Liver (tissue), 9 donors: ENCODE results near the gene SARDH. TPM values are rescaled to one million over a fixed set of nuclear protein-coding genes. Genes with fewer than 3 reads are reported as not detected.

Experiments
- DNase-seq: peaks from one replicate; pipeline ENCODE4 v3.0.0-alpha.2; 2017; ENCODE audit warnings: low spot score
- H3K27ac ChIP-seq, 2 donors: one replicate each; pipeline ENCODE4 v1.7.0; 2013; ENCODE audit warnings: inconsistent platforms in 2 of 2, low read length in 2 of 2, control low read depth in 1 of 2, low read depth in 1 of 2, mild to moderate bottlenecking in 1 of 2
- H3K27me3 ChIP-seq, 4 donors: one replicate each; pipeline versions ENCODE4 v1.6.1 to v1.7.0; 2013; ENCODE audit warnings: low read length in 3 of 4, inconsistent platforms in 1 of 4, mild to moderate bottlenecking in 1 of 4, moderate library complexity in 1 of 4; ENCODE audit not compliant: control insufficient read depth in 4 of 4, insufficient read depth in 4 of 4
- H3K36me3 ChIP-seq, 4 donors: one replicate each; pipeline versions ENCODE4 v1.6.1 to v1.7.0; 2013; ENCODE audit warnings: low read length in 3 of 4, mild to moderate bottlenecking in 3 of 4, low read depth in 1 of 4, moderate library complexity in 1 of 4; ENCODE audit not compliant: control insufficient read depth in 4 of 4, insufficient read depth in 3 of 4
- H3K4me1 ChIP-seq, 4 donors: one replicate each; pipeline versions ENCODE4 v1.6.1 to v1.7.0; 2013; ENCODE audit warnings: low read length in 3 of 4, mild to moderate bottlenecking in 3 of 4, moderate library complexity in 1 of 4; ENCODE audit not compliant: control insufficient read depth in 4 of 4, insufficient read depth in 4 of 4
- H3K4me3 ChIP-seq, 3 donors: one replicate each; pipeline versions ENCODE4 v1.6.1 to v1.7.0; 2013; ENCODE audit warnings: low read length in 3 of 3, control low read depth in 1 of 3, low read depth in 1 of 3, mild to moderate bottlenecking in 1 of 3
- H3K9ac ChIP-seq, 2 donors: one replicate each; pipeline ENCODE4 v1.7.0; 2013; ENCODE audit warnings: low read length in 2 of 2, mild to moderate bottlenecking in 2 of 2, moderate library complexity in 2 of 2, control low read depth in 1 of 2, low read depth in 1 of 2
- H3K9me3 ChIP-seq, 4 donors: one replicate each; pipeline versions ENCODE4 v1.6.1 to v1.7.0; 2013; ENCODE audit warnings: low read length in 3 of 4; ENCODE audit not compliant: control insufficient read depth in 4 of 4
- FOXA2 ChIP-seq: IDR thresholded peaks from 2 replicates; pipeline ENCODE4 v1.6.1; 2016; ENCODE audit warnings: antibody characterized with exemption
- GABPA ChIP-seq, 2 donors: IDR thresholded peaks in 1 of 2; conservative IDR thresholded peaks in 1 of 2; 2 replicates each; pipeline ENCODE4 v1.6.1; 2016; ENCODE audit warnings: antibody characterized with exemption in 2 of 2, mild to moderate bottlenecking in 1 of 2, moderate library complexity in 1 of 2
- HNF4A ChIP-seq, 2 donors: conservative IDR thresholded peaks; 2 replicates each; pipeline ENCODE4 v1.6.1; 2016; ENCODE audit warnings: antibody characterized with exemption in 2 of 2, mild to moderate bottlenecking in 2 of 2
- HNF4G ChIP-seq: IDR thresholded peaks from 2 replicates; pipeline ENCODE4 v1.6.1; 2016; ENCODE audit warnings: antibody characterized with exemption
- NR2F2 ChIP-seq: IDR thresholded peaks from 2 replicates; pipeline ENCODE4 v1.6.1; 2016; ENCODE audit warnings: antibody characterized with exemption
- RAD21 ChIP-seq, 2 donors: IDR thresholded peaks; 2 replicates each; pipeline ENCODE4 v1.6.1; 2016; ENCODE audit warnings: antibody characterized with exemption in 2 of 2, mild to moderate bottlenecking in 2 of 2
- SP1 ChIP-seq: IDR thresholded peaks from 2 replicates; pipeline ENCODE4 v1.6.1; 2018; ENCODE audit warnings: antibody characterized with exemption, mild to moderate bottlenecking
- WGBS: extraction: QIAGEN DNeasy Blood & Tissue Kit; methylation state at CpG from one replicate; pipeline ENCODE4 v1.1.7; 2013; 5-methylcytosine and 5-hydroxymethylcytosine counted together
- polyA plus RNA-seq, 2 donors: library from polyadenylated mRNA; stranded (reverse) in 1 of 2; unstranded in 1 of 2; fragments of 200-250 nt in 1 of 2; fragments of >200 nt in 1 of 2; fragmentation: Nextera tagmentation in 1 of 2; extraction: Ambion mirVana in 1 of 2; gene quantifications; one replicate each; pipeline versions ENCODE4 v1.2.1 to v1.2.3, GENCODE V29; 2013 to 2015
- total RNA-seq, 2 donors: library from RNA; depleted of rRNA; stranded (reverse); fragments of >200 nt; gene quantifications; one replicate each; pipeline ENCODE4 v1.2.3, GENCODE V29; 2014
- TF ChIP-seq, protein P1 (sequence below): IDR thresholded peaks from 2 replicates; pipeline ENCODE4 v1.6.1; 2016; ENCODE audit warnings: antibody characterized with exemption
- TF ChIP-seq, protein P2 (sequence below): IDR thresholded peaks from 2 replicates; pipeline ENCODE4 v1.6.1; 2016; ENCODE audit warnings: antibody characterized with exemption, mild to moderate bottlenecking
- donor health status: healthy.
- donor health status: healthy.
- donor health status: healthy.
- donor health status: healthy.
- donor health status: healthy.

Gene SARDH
- total and polyA plus RNA-seq, 4 donors: 53.7 to 291 (median 63.4) TPM

DNA sequence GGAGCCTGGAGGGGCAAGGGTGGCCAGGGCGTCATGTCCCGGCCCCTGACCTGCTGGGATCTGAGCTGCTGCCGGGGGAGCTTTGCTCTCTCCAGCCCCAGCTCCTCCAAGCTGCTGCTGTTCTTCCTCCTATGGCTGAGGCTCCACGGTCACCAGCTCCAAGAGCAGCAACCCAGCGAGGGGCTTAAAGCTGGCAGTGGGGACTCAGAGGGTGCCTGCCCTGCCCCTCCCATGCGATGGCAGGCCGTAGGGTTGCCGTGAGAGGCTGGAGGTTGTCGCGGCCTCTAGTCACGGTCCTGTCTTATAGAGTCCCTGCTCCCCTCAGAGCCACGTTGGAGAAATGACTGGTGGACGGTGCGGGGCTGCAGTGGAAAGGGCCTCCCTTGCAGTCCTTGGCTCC is 82.5 kb downstream of the SARDH start:
- TF ChIP-seq SP1 (no peak), HNF4A (conservative IDR thresholded peaks at IDR 0.05) (no peak), NR2F2 (no peak), HNF4G (no peak), GABPA (IDR thresholded peaks at IDR 0.05 in 1 of 2, conservative IDR thresholded peaks at IDR 0.05 in 1 of 2) (no peak), RAD21 (IDR thresholded peaks at IDR 0.05) (no peak), FOXA2 (no peak)
- TF ChIP-seq, protein P1, sequence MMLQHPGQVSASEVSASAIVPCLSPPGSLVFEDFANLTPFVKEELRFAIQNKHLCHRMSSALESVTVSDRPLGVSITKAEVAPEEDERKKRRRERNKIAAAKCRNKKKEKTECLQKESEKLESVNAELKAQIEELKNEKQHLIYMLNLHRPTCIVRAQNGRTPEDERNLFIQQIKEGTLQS: no peak
- Histone ChIP-seq H3K9ac (no peak overlapping the region), H3K27ac (no peak overlapping the region), H3K4me1 (peaks cover 15 to 40% (median 37%) of the 10 kb centered on the region in 4 donors), H3K27me3 (no peaks in the 10 kb centered on the region), H3K36me3 (no peaks in the 10 kb centered on the region), H3K9me3 (no peaks in the 10 kb centered on the region), H3K4me3 (no peak overlapping the region)
- no peak for DNase-seq
- WGBS: 80% methylated on average over 14 of the region's 14 CpGs

DNA sequence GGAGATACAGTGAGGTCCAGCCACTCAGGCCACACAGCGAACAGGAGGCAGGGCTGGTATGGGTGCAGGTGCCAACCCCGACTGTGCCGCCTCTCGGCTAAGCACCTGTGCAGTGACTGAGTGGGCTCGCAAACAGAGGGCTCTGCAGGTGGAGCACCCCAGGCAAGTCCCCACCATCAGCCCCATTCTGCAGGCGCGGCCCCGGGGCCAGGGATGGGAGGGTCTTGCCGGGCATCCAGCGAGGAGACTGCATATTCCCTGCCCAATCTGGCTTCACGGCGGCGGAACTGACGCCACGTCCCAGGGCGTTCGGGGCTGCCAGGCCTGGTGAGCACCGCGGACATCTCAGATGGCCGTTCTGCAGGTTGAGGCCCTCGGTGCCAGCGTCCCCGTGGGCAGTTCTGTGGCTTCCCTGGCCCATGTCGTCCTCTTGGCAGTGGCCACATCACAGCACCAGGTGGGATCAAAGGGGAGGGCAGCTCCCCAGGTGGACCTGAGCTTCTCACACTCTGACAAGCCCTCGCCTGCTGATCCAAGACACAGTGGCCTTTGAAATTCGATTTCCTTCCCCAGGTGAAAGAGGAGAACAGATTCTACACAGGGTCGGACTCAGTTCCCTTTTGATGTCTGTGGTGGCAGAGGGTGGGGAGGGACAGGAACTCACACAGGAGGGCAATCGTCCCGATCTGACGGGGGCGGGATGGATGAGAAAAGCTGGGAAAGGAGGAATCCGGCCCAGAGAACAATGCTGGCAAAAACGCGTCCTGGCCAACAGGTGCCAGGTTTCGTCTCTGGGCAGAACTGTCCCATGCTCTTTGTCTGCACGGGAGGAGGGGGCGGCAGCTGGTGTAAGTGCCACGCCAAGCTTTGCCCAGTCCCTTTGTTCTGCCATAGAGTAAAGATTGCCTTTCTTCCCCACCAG is 83.2 kb downstream of the SARDH start:
- 77% methylated on average over 38 of the region's 38 CpGs for WGBS
- H3K36me3 ChIP-seq: no peaks in the 10 kb centered on the region
- peaks cover 15 to 34% (median 30%) of the 10 kb centered on the region in 4 donors for H3K4me1 ChIP-seq
- H3K9ac ChIP-seq: no peak overlapping the region
- no peaks in the 10 kb centered on the region for H3K27me3 ChIP-seq
- no peak for DNase-seq
- H3K4me3 ChIP-seq: no peak overlapping the region
- TF ChIP-seq, protein P2, sequence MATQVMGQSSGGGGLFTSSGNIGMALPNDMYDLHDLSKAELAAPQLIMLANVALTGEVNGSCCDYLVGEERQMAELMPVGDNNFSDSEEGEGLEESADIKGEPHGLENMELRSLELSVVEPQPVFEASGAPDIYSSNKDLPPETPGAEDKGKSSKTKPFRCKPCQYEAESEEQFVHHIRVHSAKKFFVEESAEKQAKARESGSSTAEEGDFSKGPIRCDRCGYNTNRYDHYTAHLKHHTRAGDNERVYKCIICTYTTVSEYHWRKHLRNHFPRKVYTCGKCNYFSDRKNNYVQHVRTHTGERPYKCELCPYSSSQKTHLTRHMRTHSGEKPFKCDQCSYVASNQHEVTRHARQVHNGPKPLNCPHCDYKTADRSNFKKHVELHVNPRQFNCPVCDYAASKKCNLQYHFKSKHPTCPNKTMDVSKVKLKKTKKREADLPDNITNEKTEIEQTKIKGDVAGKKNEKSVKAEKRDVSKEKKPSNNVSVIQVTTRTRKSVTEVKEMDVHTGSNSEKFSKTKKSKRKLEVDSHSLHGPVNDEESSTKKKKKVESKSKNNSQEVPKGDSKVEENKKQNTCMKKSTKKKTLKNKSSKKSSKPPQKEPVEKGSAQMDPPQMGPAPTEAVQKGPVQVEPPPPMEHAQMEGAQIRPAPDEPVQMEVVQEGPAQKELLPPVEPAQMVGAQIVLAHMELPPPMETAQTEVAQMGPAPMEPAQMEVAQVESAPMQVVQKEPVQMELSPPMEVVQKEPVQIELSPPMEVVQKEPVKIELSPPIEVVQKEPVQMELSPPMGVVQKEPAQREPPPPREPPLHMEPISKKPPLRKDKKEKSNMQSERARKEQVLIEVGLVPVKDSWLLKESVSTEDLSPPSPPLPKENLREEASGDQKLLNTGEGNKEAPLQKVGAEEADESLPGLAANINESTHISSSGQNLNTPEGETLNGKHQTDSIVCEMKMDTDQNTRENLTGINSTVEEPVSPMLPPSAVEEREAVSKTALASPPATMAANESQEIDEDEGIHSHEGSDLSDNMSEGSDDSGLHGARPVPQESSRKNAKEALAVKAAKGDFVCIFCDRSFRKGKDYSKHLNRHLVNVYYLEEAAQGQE: no peak
- H3K27ac ChIP-seq: no peak overlapping the region
- no peaks in the 10 kb centered on the region for H3K9me3 ChIP-seq

DNA sequence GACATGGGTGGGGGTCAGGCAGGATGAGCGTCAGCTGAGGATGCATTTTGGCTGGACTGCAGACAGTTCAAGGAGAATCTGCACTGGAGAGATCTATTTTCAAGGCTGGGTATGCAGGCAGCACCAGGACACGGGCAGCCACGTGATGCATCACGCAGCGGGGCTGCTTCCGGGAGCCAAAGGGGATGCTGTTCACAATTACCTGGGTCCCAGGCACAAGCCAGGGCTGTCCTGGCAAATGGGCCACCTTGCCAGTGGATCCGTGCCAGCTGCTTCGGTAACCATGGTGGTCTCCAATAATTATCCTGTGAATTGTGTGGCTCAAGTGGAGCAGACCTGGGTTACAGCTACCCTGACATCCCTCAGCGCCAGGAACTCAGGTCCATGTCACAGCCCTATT is 84.5 kb downstream of the SARDH start:
- Histone ChIP-seq H3K36me3 (no peaks in the 10 kb centered on the region), H3K4me3 (no peak overlapping the region), H3K9ac (no peak overlapping the region), H3K9me3 (no peaks in the 10 kb centered on the region), H3K27ac (no peak overlapping the region), H3K4me1 (peaks cover 6 to 20% (median 19%) of the 10 kb centered on the region in 4 donors), H3K27me3 (no peaks in the 10 kb centered on the region)
- no peak for TF ChIP-seq GABPA (IDR thresholded peaks at IDR 0.05 in 1 of 2, conservative IDR thresholded peaks at IDR 0.05 in 1 of 2)
- TF ChIP-seq, protein P2: no peak
- WGBS: 79% methylated on average over 9 of the region's 9 CpGs
- no peak for DNase-seq
